ENCODE data around the gene ZMIZ1.

The ZMIZ1 gene

GRCh38 chr10:79189853-79190435 is 121.2 kb downstream of the ZMIZ1 start:
- no peak overlapping the region for H3K4me3 ChIP-seq (ENCODE audit: low read depth, low read length)
- TF ChIP-seq MAX (IDR thresholded peaks at IDR 0.05; ENCODE audit: low read depth, low read length): no peak
- no peak for DNase-seq (ENCODE audit: low read depth)

GRCh38 chr10:79190740-79191261 is 122.0 kb downstream of the ZMIZ1 start:
- DNase-seq (ENCODE audit: low read depth): no peak
- no peak overlapping the region for H3K4me3 ChIP-seq (ENCODE audit: low read depth, low read length)
- TF ChIP-seq MYC (IDR thresholded peaks at IDR 0.05; ENCODE audit: low read depth, low read length): no peak
- TF ChIP-seq POLR2A (IDR thresholded peaks at IDR 0.05; ENCODE audit: extremely low read depth, insufficient read length): no peak
- TF ChIP-seq MAX (IDR thresholded peaks at IDR 0.05; ENCODE audit: low read depth, low read length): no peak
- TF ChIP-seq CTCF (IDR thresholded peaks at IDR 0.05; ENCODE audit: low read depth, low read length): no peak

GRCh38 chr10:79191951-79192676 is 123.3 kb downstream of the ZMIZ1 start:
- TF ChIP-seq MYC (IDR thresholded peaks at IDR 0.05; ENCODE audit: low read depth, low read length) (no peak), POLR2A (IDR thresholded peaks at IDR 0.05; ENCODE audit: extremely low read depth, insufficient read length) (no peak), MAX (IDR thresholded peaks at IDR 0.05; ENCODE audit: low read depth, low read length) (no peak), CTCF (IDR thresholded peaks at IDR 0.05; ENCODE audit: low read depth, low read length) (no peak)
- no peak for DNase-seq (ENCODE audit: low read depth)
- no peak overlapping the region for H3K4me3 ChIP-seq (ENCODE audit: low read depth, low read length)

- DNase-seq (ENCODE audit: low read depth): no peak
- TF ChIP-seq CTCF (IDR thresholded peaks at IDR 0.05; ENCODE audit: low read depth, low read length) (no peak), MYC (IDR thresholded peaks at IDR 0.05; ENCODE audit: low read depth, low read length) (no peak), POLR2A (IDR thresholded peaks at IDR 0.05; ENCODE audit: extremely low read depth, insufficient read length) (no peak), MAX (IDR thresholded peaks at IDR 0.05; ENCODE audit: low read depth, low read length) (no peak)
- H3K4me3 ChIP-seq (ENCODE audit: low read depth, low read length): no peak overlapping the region
These were observed 123.9 kb downstream of the ZMIZ1 start for GRCh38 chr10:79192677-79193003.

- no peak for TF ChIP-seq CTCF (IDR thresholded peaks at IDR 0.05; ENCODE audit: low read depth, low read length)
- no peak for TF ChIP-seq MAX (IDR thresholded peaks at IDR 0.05; ENCODE audit: low read depth, low read length)
- no peak for TF ChIP-seq POLR2A (IDR thresholded peaks at IDR 0.05; ENCODE audit: extremely low read depth, insufficient read length)
- TF ChIP-seq MYC (IDR thresholded peaks at IDR 0.05; ENCODE audit: low read depth, low read length): no peak
- DNase-seq (ENCODE audit: low read depth): peak; percentile 54
- H3K4me3 ChIP-seq (ENCODE audit: low read depth, low read length): no peak overlapping the region
These were observed 125.1 kb downstream of the ZMIZ1 start for GRCh38 chr10:79193694-79194382.

All from NB4 (cell line).